GM21737 (cell line): ENCODE measurements around the gene MEIOB.
"Not testable (repeated sequence)": the region's sequence is repeated elsewhere in the genome, so short reads cannot be mapped to it uniquely, and the experiment has no call there.

Experiments
- ATAC-seq: cut with Tn5 transposase; IDR thresholded peaks from one replicate; pipeline ENCODE4 v1.9.1; 2021; ENCODE audit warnings: mild to moderate bottlenecking, moderate library complexity; ENCODE audit not compliant: unreplicated experiment

The MEIOB gene

GRCh38 chr16:1816396-1817275, 55.3 kb downstream of the MEIOB start:
- no peak for ATAC-seq

GRCh38 chr16:1815461-1815860, 56.5 kb downstream of the MEIOB start:
- ATAC-seq, result no peak

DNA sequence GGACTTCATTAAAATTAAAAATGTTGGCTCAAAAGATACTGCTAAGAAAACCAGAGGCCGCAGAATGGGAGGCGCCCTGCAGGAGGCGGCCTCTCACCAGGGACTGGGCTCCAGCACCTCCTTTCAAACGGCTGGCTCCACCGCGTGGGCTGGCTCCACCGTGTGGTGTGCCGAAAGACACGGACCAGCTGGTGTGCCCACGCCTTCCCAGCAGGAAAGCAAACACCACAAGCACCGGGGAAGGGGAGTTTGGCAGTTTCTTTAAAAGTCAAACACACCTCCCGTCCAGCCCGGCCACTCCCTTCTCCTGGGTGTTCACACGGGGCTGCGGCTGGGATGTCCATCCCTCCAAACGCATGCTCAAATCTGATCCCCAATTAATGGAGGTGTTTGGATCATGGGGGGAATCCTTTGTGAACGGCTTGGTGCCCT, 59.2 kb downstream of the MEIOB start:
- ATAC-seq, result no peak

DNA sequence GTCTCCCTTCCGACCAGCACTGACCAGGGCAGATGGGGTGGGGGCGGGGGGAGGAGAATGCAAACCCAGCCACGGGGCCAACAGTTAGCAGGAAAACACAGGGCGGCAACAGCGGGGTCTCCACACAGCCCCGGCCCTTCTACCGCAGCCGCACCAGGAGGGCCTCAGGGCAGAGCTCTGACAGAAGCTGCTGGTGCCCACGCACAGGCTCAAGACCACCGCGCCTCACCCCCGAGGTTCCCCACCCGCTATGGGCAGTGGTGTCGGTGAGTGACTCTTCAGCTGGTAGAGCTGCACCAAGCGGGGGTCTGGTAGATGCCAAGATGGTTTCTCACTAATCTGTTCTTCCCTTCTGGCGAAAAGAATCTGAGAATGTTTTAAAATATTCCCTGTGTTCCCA, 61.4 kb downstream of the MEIOB start:
- ATAC-seq, result no peak

GRCh38 chr16:1810106-1810505, 61.9 kb downstream of the MEIOB start:
- ATAC-seq, result no peak

- no peak for ATAC-seq
These were observed 62.6 kb downstream of the MEIOB start for GRCh38 chr16:1809281-1809801.

DNA sequence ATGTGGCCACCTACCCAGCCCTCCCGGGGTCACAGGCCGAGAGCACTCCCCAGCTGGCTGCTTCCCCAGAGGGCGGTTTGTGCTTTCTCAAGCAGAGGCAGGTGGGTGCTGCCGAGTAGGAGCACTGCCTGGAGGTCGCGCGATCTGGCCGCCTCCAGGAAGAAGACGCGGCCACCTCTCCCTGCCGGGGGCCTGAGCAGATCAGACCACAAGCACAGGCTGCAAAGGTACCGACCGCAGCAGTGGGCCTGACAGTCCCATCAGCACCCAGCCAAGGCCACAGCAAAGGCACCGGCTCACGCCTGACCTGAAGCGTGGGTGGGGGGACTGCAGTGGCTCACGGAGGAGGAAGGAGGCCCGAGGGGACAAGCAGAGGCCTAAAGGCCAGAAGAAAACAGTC, 63.3 kb downstream of the MEIOB start:
- no peak for ATAC-seq

- no peak for ATAC-seq
These were observed 64.3 kb downstream of the MEIOB start for GRCh38 chr16:1807626-1808025.

DNA sequence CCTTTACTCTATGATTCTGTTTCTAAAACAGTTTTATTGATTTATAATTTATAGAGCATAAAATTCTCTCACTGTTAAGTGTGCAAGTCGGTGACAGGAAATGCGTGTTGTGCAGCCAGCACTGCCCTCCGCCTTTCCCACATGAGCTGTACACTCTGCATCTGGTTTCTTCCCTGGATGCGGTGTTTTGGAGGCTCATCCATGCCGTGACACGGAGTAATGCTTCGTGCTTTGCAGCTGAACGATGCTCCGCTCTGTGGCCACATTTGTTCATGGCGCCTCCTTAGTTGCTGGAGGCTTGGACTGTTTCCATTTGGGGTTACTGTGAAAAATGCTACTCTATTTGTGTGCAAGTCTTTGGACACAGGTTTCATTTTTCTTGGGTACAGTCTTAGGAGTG, 71.3 kb downstream of the MEIOB start:
- ATAC-seq, result no peak

- ATAC-seq, result not testable (repeated sequence)
These were observed 72.7 kb downstream of the MEIOB start for GRCh38 chr16:1799263-1799662.

- no peak for ATAC-seq
These were observed 76.9 kb downstream of the MEIOB start for GRCh38 chr16:1794908-1795666.

DNA sequence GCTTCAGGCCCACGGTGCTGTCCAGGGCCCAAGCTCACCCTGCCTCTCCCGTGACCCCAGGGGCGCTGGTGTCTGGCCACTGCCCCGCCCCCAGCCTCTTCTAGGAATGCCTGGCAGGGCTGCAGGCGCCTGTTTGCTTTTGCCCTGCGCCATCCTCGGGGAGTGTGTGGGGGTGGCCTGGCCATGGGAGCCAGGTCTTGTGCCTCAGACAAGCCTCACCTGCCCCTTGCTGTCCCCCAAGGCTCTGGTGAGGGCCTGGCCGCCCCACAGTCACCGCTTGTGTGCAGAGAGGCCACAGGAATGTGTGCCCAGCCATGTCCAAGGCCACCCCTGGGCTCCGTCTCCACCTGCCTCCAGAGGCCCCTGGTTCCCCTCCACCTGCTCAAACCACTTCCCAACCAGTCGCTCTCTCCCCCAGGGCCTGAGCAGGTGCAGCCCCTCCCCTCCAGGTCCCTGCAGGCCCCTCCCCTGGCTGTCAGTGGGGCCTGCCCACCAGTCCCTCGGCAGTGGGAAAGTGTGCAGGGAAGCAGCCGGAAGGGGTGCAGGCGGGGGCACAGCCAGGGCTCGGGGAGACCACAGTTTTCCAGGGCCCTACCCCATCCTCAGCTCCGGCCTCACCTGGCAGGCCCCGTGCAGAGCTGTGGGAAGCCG, 77.6 kb downstream of the MEIOB start:
- ATAC-seq, result no peak

- no peak for ATAC-seq
These were observed 78.3 kb downstream of the MEIOB start, which contains the start of gene IGFALS for GRCh38 chr16:1793578-1794220. Gene IGFALS (minus strand): TSS chr16:1793705. CDS start chr16:1793652, 53 bp downstream.

- ATAC-seq, result no peak
These were observed 79.0 kb downstream of the MEIOB start for GRCh38 chr16:1792836-1793577.

- ATAC-seq, result no peak
These were observed 79.8 kb downstream of the MEIOB start for GRCh38 chr16:1791943-1792812.

- ATAC-seq, result no peak
These were observed 80.6 kb downstream of the MEIOB start for GRCh38 chr16:1791256-1791942.

GRCh38 chr16:1790611-1791255, 81.2 kb downstream of the MEIOB start:
- no peak for ATAC-seq

DNA sequence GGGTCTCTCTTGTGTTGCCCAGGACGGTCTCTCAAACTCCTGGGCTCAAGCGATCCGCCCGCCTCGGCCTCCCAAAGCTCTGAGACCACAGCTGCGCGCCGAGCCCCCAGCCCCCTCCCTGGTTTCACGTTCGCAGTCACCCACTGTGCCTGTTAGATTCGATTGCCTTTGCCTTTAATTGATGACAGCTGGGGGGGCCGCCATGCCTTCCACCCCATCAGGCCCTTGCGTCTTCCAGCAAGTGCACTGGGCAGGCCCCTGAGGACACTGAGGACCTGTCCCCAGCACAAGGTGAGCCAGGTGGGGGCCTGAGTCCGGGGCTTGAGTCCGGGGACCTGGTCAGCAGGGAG, 81.7 kb downstream of the MEIOB start:
- ATAC-seq, result no peak
